ENCODE measurements around the gene IFNE.

IFNE gene

GRCh38 chr9:21434202-21435014 is 47.7 kb downstream of the IFNE start:
- peak; percentile 51 for TF ChIP-seq CTCF (IDR thresholded peaks at IDR 0.05; ENCODE audit: borderline replicate concordance, control extremely low read depth, extremely low read depth, insufficient read depth, missing control alignments)
- peak; percentile 15 for DNase-seq (ENCODE audit: low spot score)
- in situ Hi-C loops (cut with MboI; ENCODE audit: low sequenced_read_pairs, unreplicated experiment): no loop called here

GRCh38 chr9:21432672-21433425 is 49.3 kb downstream of the IFNE start:
- in situ Hi-C loops (cut with MboI; ENCODE audit: low sequenced_read_pairs, unreplicated experiment): no loop called here
- no peak for DNase-seq (ENCODE audit: low spot score)
- no peak for TF ChIP-seq CTCF (IDR thresholded peaks at IDR 0.05; ENCODE audit: borderline replicate concordance, control extremely low read depth, extremely low read depth, insufficient read depth, missing control alignments)

Measured in GM13976 (cell line).